ENCODE results near the gene BCR. TPM values are rescaled to one million over a fixed set of nuclear protein-coding genes. Genes with fewer than 3 reads are reported as not detected.

Gene BCR
- total and polyA plus RNA-seq, 2 of the 13 experiments (the other 11 are each of a cell fraction or from before 2014, with no cell fraction given), result 19.9 to 33.6 TPM

DNA sequence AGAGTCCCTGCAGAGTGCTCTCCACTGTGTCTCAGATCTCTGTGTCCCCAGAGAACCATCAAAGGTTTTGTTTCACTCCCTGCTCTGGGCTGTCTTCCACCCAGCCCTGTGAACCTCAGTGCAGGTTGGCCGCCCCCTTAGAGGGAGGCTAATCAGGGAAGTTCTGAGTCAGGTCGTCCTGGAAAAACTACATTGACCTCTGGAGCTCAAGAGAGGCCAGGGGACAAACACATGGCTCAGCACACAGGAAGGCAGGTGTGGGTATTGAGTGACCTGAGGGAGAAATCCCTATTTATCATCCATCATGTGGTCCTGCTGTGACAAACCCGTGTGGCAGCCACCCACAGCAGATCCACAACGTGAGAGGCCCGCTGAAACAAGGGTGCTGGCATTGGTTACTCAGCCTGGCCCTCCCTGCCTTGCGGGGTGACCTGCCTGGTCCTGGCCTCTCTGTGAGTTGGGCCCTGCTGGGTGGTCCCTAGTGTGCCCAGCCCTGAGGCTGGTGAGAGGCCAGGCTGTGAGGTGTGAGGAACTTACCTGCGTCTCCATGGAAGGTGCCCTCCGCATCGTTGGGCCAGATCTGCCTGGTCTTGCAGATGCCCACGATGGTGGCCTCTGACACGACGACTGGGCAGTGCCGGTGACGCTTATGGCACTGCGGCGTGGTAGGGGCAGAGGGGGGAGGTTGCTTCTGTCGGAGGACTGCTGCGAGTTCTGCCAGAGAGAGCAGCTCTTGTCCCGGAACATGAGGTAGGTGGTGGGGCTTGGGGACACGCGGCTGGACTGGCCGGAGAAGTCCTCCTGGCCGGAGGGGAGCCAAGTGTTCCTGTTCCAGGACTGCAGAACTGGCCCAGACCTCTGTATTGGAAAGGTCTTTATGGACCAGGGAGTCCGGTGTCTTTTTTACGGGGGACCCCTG lies 669 bp upstream of the BCR start (continued):
- TF ChIP-seq, protein P1, sequence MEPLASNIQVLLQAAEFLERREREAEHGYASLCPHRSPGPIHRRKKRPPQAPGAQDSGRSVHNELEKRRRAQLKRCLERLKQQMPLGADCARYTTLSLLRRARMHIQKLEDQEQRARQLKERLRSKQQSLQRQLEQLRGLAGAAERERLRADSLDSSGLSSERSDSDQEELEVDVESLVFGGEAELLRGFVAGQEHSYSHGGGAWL (CRISPR knock-in tag; IDR thresholded peaks at IDR 0.05), result no peak
- TF ChIP-seq PITX1 (CRISPR knock-in tag; IDR thresholded peaks at IDR 0.05) (0 out of 2 replicates have a peak, but pooled peaks have one; percentile 54), ZNF782 (CRISPR knock-in tag; IDR thresholded peaks at IDR 0.05; ENCODE audit: borderline replicate concordance) (peak; percentile 71; the same call in 1 of the 2 replicates), KDM1A (CRISPR knock-in tag; IDR thresholded peaks at IDR 0.05) (no peak), ZNF772 (CRISPR knock-in tag; IDR thresholded peaks at IDR 0.05) (peak; percentile 58; the same call in 1 of the 2 replicates), ZNF296 (CRISPR knock-in tag; conservative IDR thresholded peaks at IDR 0.05) (no peak), FOSL2 (CRISPR knock-in tag; IDR thresholded peaks at IDR 0.05) (peak; percentile 33; the same call in 1 of the 2 replicates), ZNF572 (CRISPR knock-in tag; IDR thresholded peaks at IDR 0.05) (no peak), HOXA5 (CRISPR knock-in tag; IDR thresholded peaks at IDR 0.05) (no peak), DMAP1 (CRISPR knock-in tag; IDR thresholded peaks at IDR 0.05) (peak; percentile 29; the same call in 1 of the 2 replicates), RORA (CRISPR knock-in tag; IDR thresholded peaks at IDR 0.05) (no peak), LCORL (IDR thresholded peaks at IDR 0.05) (no peak), LCORL (CRISPR knock-in tag; IDR thresholded peaks at IDR 0.05) (0 out of 2 replicates have a peak, but pooled peaks have one; percentile 80), SALL1 (CRISPR knock-in tag; IDR thresholded peaks at IDR 0.05) (peak; percentile 38; the same call in 1 of the 2 replicates)
- TF ChIP-seq, protein P2, sequence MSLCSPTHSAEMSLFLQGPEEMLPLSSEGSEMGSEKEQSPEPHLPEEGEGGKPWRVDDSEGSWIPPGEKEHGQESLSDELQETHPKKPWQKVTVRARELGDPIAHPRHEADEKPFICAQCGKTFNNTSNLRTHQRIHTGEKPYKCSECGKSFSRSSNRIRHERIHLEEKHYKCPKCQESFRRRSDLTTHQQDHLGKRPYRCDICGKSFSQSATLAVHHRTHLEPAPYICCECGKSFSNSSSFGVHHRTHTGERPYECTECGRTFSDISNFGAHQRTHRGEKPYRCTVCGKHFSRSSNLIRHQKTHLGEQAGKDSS (CRISPR knock-in tag; IDR thresholded peaks at IDR 0.05; ENCODE audit: borderline replicate concordance, low read depth), result peak; percentile 19; the same call in 1 of the 2 replicates
- TF ChIP-seq, protein P3, sequence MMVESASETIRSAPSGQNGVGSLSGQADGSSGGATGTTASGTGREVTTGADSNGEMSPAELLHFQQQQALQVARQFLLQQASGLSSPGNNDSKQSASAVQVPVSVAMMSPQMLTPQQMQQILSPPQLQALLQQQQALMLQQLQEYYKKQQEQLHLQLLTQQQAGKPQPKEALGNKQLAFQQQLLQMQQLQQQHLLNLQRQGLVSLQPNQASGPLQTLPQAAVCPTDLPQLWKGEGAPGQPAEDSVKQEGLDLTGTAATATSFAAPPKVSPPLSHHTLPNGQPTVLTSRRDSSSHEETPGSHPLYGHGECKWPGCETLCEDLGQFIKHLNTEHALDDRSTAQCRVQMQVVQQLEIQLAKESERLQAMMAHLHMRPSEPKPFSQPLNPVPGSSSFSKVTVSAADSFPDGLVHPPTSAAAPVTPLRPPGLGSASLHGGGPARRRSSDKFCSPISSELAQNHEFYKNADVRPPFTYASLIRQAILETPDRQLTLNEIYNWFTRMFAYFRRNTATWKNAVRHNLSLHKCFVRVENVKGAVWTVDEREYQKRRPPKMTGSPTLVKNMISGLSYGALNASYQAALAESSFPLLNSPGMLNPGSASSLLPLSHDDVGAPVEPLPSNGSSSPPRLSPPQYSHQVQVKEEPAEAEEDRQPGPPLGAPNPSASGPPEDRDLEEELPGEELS (CRISPR knock-in tag; IDR thresholded peaks at IDR 0.05), result no peak
- TF ChIP-seq, protein P4, sequence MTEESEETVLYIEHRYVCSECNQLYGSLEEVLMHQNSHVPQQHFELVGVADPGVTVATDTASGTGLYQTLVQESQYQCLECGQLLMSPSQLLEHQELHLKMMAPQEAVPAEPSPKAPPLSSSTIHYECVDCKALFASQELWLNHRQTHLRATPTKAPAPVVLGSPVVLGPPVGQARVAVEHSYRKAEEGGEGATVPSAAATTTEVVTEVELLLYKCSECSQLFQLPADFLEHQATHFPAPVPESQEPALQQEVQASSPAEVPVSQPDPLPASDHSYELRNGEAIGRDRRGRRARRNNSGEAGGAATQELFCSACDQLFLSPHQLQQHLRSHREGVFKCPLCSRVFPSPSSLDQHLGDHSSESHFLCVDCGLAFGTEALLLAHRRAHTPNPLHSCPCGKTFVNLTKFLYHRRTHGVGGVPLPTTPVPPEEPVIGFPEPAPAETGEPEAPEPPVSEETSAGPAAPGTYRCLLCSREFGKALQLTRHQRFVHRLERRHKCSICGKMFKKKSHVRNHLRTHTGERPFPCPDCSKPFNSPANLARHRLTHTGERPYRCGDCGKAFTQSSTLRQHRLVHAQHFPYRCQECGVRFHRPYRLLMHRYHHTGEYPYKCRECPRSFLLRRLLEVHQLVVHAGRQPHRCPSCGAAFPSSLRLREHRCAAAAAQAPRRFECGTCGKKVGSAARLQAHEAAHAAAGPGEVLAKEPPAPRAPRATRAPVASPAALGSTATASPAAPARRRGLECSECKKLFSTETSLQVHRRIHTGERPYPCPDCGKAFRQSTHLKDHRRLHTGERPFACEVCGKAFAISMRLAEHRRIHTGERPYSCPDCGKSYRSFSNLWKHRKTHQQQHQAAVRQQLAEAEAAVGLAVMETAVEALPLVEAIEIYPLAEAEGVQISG (CRISPR knock-in tag; IDR thresholded peaks at IDR 0.05), result peak; percentile 17; the same call in 1 of the 2 replicates
